ENCODE measurements around the gene GRPEL2. TPM values are rescaled to one million over a fixed set of nuclear protein-coding genes. Genes with fewer than 3 reads are reported as not detected.
A peak's percentile ranks its signal among the peaks of the same experiment; 100 is the strongest.
"Not testable (repeated sequence)": the region's sequence is repeated elsewhere in the genome, so short reads cannot be mapped to it uniquely, and the experiment has no call there.

The GRPEL2 gene
- total RNA-seq, 3 donors from 2014 or later, result 9.9 to 15.2 (median 11.1) TPM

DNA sequence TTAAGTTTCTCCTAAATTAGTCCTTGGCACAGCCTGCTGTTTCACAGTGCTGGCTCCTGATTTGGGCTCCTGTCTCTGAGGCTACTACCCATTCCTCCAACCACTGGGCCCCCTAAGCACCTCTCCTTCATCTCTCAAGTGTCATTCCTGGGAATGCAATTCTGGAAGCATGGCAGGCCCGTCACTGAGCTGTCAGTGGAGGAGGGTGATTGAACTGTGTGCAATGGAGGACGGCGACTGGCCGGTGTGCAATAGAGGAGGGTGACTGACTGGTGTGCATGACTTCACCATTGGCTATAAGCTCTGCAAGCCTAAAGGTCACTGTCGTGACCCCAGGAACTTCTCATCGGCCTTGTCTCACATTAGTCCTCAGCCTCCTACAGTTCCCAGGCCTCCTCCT is 46.2 kb downstream of the GRPEL2 start:
- no peak overlapping the region for H3K4me3 ChIP-seq
- TF ChIP-seq, protein P1, sequence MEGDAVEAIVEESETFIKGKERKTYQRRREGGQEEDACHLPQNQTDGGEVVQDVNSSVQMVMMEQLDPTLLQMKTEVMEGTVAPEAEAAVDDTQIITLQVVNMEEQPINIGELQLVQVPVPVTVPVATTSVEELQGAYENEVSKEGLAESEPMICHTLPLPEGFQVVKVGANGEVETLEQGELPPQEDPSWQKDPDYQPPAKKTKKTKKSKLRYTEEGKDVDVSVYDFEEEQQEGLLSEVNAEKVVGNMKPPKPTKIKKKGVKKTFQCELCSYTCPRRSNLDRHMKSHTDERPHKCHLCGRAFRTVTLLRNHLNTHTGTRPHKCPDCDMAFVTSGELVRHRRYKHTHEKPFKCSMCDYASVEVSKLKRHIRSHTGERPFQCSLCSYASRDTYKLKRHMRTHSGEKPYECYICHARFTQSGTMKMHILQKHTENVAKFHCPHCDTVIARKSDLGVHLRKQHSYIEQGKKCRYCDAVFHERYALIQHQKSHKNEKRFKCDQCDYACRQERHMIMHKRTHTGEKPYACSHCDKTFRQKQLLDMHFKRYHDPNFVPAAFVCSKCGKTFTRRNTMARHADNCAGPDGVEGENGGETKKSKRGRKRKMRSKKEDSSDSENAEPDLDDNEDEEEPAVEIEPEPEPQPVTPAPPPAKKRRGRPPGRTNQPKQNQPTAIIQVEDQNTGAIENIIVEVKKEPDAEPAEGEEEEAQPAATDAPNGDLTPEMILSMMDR (IDR thresholded peaks at IDR 0.05), result no peak
- no peaks in the 10 kb centered on the region for H3K9me3 ChIP-seq
- intact Hi-C loops (cut with DNase I, micrococcal nuclease), result no loop called here
- no peaks in the 10 kb centered on the region for H3K4me1 ChIP-seq (ENCODE audit: low read depth)
- H3K36me3 ChIP-seq (ENCODE audit: low read depth), result no peaks in the 10 kb centered on the region
- ATAC-seq (no peak), DNase-seq (no peak)

DNA sequence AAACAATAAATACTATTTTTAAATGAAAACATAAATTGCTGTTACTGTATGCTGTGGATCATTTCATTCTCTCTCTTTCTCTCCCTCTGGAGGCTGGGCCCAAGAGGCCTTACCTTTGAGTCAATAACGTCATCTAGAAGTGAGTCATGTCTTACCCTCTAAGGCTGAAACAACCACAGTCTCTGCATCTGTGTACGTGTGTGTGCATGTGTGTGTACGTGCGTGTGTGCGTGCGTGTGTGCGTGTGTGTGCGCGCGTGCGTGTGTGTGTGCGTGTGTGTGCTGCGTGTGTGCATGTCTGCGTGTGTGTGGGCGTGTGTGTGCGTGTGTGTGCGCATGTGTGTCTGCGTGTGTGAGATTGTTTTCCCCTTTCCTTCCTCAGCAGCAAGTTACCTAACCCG is 47.4 kb downstream of the GRPEL2 start:
- Histone ChIP-seq H3K4me1 (ENCODE audit: low read depth) (no peaks in the 10 kb centered on the region), H3K4me3 (no peak overlapping the region), H3K36me3 (ENCODE audit: low read depth) (no peaks in the 10 kb centered on the region), H3K9me3 (no peaks in the 10 kb centered on the region)
- TF ChIP-seq, protein P1 (IDR thresholded peaks at IDR 0.05), result no peak
- ATAC-seq (no peak), DNase-seq (no peak)
- intact Hi-C loops (cut with DNase I, micrococcal nuclease), result no loop called here

- DNase-seq; intact Hi-C loops (cut with DNase I, micrococcal nuclease); H3K36me3 ChIP-seq (ENCODE audit: low read depth); H3K4me3 ChIP-seq; H3K9me3 ChIP-seq; H3K4me1 ChIP-seq (ENCODE audit: low read depth); ATAC-seq: not testable (repeated sequence)
Measured at GRCh38 chr5:149394996-149395395, 49.7 kb downstream of the GRPEL2 start.

- H3K4me1 ChIP-seq (ENCODE audit: low read depth), result no peaks in the 10 kb centered on the region
- no peaks in the 10 kb centered on the region for H3K9me3 ChIP-seq
- no peak overlapping the region for H3K4me3 ChIP-seq
- intact Hi-C loops (cut with DNase I, micrococcal nuclease), result no loop called here
- TF ChIP-seq, protein P1 (IDR thresholded peaks at IDR 0.05), result no peak
- DNase-seq (no peak), ATAC-seq (peak; percentile 63)
- H3K36me3 ChIP-seq (ENCODE audit: low read depth), result no peaks in the 10 kb centered on the region
Measured at GRCh38 chr5:149397530-149397929, 52.2 kb downstream of the GRPEL2 start.

DNA sequence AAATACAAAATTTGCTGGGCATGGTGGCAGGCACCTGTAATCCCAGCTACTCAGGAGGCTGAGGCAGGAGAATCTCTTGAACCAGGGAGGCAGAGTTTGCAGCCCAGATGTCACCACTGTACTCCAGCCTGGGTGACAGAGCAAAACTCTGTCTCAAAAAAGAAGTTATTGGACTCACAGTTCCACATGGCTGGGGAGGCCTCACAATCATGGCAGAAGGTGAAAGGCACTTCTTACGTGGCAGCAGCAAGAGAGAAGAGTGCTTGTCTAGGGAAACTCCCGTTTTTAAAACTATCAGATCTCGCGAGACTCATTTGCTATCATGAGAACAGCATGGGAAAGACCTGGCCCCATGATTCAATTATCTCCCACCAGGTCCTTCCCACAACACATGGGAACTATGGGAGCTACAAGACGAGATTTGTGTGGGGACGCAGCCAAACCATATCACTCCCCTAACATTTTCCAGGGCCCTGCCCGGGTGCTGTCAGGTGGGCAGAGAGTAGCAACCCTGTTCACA is 53.5 kb downstream of the GRPEL2 start:
- H3K9me3 ChIP-seq; H3K36me3 ChIP-seq (ENCODE audit: low read depth); H3K4me1 ChIP-seq (ENCODE audit: low read depth); H3K4me3 ChIP-seq; DNase-seq; intact Hi-C loops (cut with DNase I, micrococcal nuclease); ATAC-seq: not testable (repeated sequence)

DNA sequence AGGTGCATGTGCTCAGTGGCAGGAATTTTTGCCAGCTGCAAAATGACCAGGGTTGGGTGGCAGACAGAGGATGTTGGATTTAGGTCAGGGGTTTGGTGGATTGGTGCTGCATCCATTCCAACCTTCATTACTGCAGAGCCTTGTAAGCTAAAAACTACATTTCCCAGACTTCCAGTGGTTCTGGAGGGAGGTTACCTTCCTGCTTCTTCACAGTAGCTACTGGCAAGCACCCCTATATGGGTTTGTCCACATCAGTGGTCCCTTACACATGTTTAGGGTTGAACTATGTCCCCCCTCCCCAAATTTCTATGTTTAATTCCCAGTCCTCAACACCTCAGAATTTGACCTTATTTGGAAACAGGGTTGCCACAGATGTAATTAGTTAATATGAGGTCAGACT is 54.5 kb downstream of the GRPEL2 start:
- no peaks in the 10 kb centered on the region for H3K4me1 ChIP-seq (ENCODE audit: low read depth)
- no peak for DNase-seq
- no peaks in the 10 kb centered on the region for H3K9me3 ChIP-seq
- TF ChIP-seq, protein P1 (IDR thresholded peaks at IDR 0.05), result no peak
- intact Hi-C loops (cut with DNase I, micrococcal nuclease), result no loop called here
- no peak overlapping the region for H3K4me3 ChIP-seq
- ATAC-seq, result no peak
- H3K36me3 ChIP-seq (ENCODE audit: low read depth), result no peaks in the 10 kb centered on the region

- intact Hi-C loops (cut with DNase I, micrococcal nuclease), result no loop called here
- Histone ChIP-seq H3K4me1 (ENCODE audit: low read depth) (no peaks in the 10 kb centered on the region), H3K36me3 (ENCODE audit: low read depth) (no peaks in the 10 kb centered on the region), H3K4me3 (no peak overlapping the region), H3K9me3 (no peaks in the 10 kb centered on the region)
- DNase-seq (no peak), ATAC-seq (no peak)
- TF ChIP-seq, protein P1 (IDR thresholded peaks at IDR 0.05), result no peak
Measured at GRCh38 chr5:149400304-149400703, 55.0 kb downstream of the GRPEL2 start.
